ENCODE data around the gene PYGB. TPM values are rescaled to one million over a fixed set of nuclear protein-coding genes. Genes with fewer than 3 reads are reported as not detected.

Gene PYGB
- polyA plus RNA-seq, 4 donors: 29.9 to 50.3 (median 41.2) TPM

GRCh38 chr20:25292176-25292891, 44.4 kb downstream of the PYGB start:
- no peak for DNase-seq (ENCODE audit: low read depth in 4 of 4, low spot score in 3 of 4)

- DNase-seq (ENCODE audit: low read depth in 4 of 4, low spot score in 3 of 4): no peak
These were observed 45.6 kb downstream of the PYGB start for GRCh38 chr20:25293507-25293906.

GRCh38 chr20:25293910-25294458, 46.1 kb downstream of the PYGB start:
- DNase-seq (ENCODE audit: low read depth in 4 of 4, low spot score in 3 of 4): no peak

GRCh38 chr20:25294459-25295385, 46.8 kb downstream of the PYGB start:
- DNase-seq (ENCODE audit: low read depth in 4 of 4, low spot score in 3 of 4): peak in 3 of 4 donors; percentile 20 to 24 (median 24)

- DNase-seq (ENCODE audit: low read depth in 4 of 4, low spot score in 3 of 4): no peak
These were observed 47.7 kb downstream of the PYGB start for GRCh38 chr20:25295386-25296093.

GRCh38 chr20:25296094-25297093, 48.5 kb downstream of the PYGB start:
- no peak for DNase-seq (ENCODE audit: low read depth in 4 of 4, low spot score in 3 of 4)

- no peak for DNase-seq (ENCODE audit: low read depth in 4 of 4, low spot score in 3 of 4)
These were observed 49.4 kb downstream of the PYGB start for GRCh38 chr20:25297141-25297905.

- no peak for DNase-seq (ENCODE audit: low read depth in 4 of 4, low spot score in 3 of 4)
These were observed 51.9 kb downstream of the PYGB start for GRCh38 chr20:25299806-25300205.

- DNase-seq (ENCODE audit: low read depth in 4 of 4, low spot score in 3 of 4): no peak
These were observed 52.7 kb downstream of the PYGB start for GRCh38 chr20:25300496-25301170.

- DNase-seq (ENCODE audit: low read depth in 4 of 4, low spot score in 3 of 4): no peak
These were observed 53.6 kb downstream of the PYGB start for GRCh38 chr20:25301357-25301920.

- DNase-seq (ENCODE audit: low read depth in 4 of 4, low spot score in 3 of 4): no peak
These were observed 54.7 kb downstream of the PYGB start for GRCh38 chr20:25302596-25302995.

- DNase-seq (ENCODE audit: low read depth in 4 of 4, low spot score in 3 of 4): no peak
These were observed 55.6 kb downstream of the PYGB start for GRCh38 chr20:25303292-25304024.

GRCh38 chr20:25304025-25304549, 56.2 kb downstream of the PYGB start:
- DNase-seq (ENCODE audit: low read depth in 4 of 4, low spot score in 3 of 4): no peak

- DNase-seq (ENCODE audit: low read depth in 4 of 4, low spot score in 3 of 4): no peak
These were observed 59.4 kb downstream of the PYGB start for GRCh38 chr20:25306991-25307903.

GRCh38 chr20:25308083-25308491, 60.2 kb downstream of the PYGB start:
- no peak for DNase-seq (ENCODE audit: low read depth in 4 of 4, low spot score in 3 of 4)
